Peyer's patch (tissue), 4 donors: ENCODE measurements around the gene CDKAL1.

ENCODE experiments used
- CTCF ChIP-seq, 6 experiments: fragments of 450-650 bp in 4 of 6; fragments of 200-600 bp in 2 of 6; sonication (generic) in 1 of 6; IDR thresholded peaks; one replicate each; pipeline ENCODE4 v1.5.1; 2017 to 2019; ENCODE audit warnings: antibody characterized with exemption in 6 of 6, mild to moderate bottlenecking in 3 of 6, moderate library complexity in 1 of 6
- POLR2A ChIP-seq, 2 donors: fragments of 450-650 bp; IDR thresholded peaks; one replicate each; pipeline ENCODE4 v1.5.1; 2017; ENCODE audit warnings: antibody characterized with exemption in 2 of 2, mild to moderate bottlenecking in 2 of 2, moderate library complexity in 2 of 2

GRCh38 chr6:20569000-20569610 lies 34.8 kb downstream of the CDKAL1 start:
- TF ChIP-seq CTCF (IDR thresholded peaks at IDR 0.05) (no peak), POLR2A (IDR thresholded peaks at IDR 0.05) (no peak)
